Testis (tissue), 2 donors: ENCODE measurements around the gene SSX2IP.

Source experiments
- CTCF ChIP-seq, 3 experiments: fragments of 450-650 bp in 2 of 3; fragments of 200-600 bp in 1 of 3; sonication (generic) in 1 of 3; IDR thresholded peaks; one replicate each; pipeline ENCODE4 v1.5.1; 2016 to 2019; ENCODE audit warnings: antibody characterized with exemption in 3 of 3, mild to moderate bottlenecking in 2 of 3, moderate library complexity in 1 of 3
- POLR2A ChIP-seq: fragments of 450-650 bp; IDR thresholded peaks from one replicate; pipeline ENCODE4 v1.6.1; 2017; ENCODE audit warnings: antibody characterized with exemption, mild to moderate bottlenecking, moderate library complexity

- no peak for TF ChIP-seq CTCF (IDR thresholded peaks at IDR 0.05)
- no peak for TF ChIP-seq POLR2A
Measured at GRCh38 chr1:84683508-84683907, 6.8 kb downstream of the SSX2IP start.
